ENCODE data around the gene KAZN. TPM values are rescaled to one million over a fixed set of nuclear protein-coding genes. Genes with fewer than 3 reads are reported as not detected.

Gene KAZN
- total and polyA plus RNA-seq, 4 experiments from 2014 or later: 0.08 to 0.47 TPM; not detected in 2

- H3K4me1 Mint-ChIP-seq: no peaks in the 10 kb centered on the region
- H3K4me1 ChIP-seq (ENCODE audit: insufficient read depth, low read length): no peaks in the 10 kb centered on the region
- H3K27ac Mint-ChIP-seq: no peak overlapping the region
- peaks cover 0 to 8% of the 10 kb centered on the region in 2 donors for H3K27me3 Mint-ChIP-seq
- no peak overlapping the region for H3K4me3 Mint-ChIP-seq
- intact Hi-C loops (cut with micrococcal nuclease): no loop called here
- H3K27me3 ChIP-seq (ENCODE audit: insufficient read depth, low read length): no peaks in the 10 kb centered on the region
- H3K4me3 ChIP-seq (ENCODE audit: low read length in 2 of 2): no peak overlapping the region
- no peaks in the 10 kb centered on the region for H3K36me3 ChIP-seq (ENCODE audit: insufficient read depth, low read length)
- H3K9me3 ChIP-seq (ENCODE audit: control insufficient read depth in 1 of 2, low read length in 2 of 2): no peaks in the 10 kb centered on the region
- peaks cover 0 to 22% (median 6%) of the 10 kb centered on the region in 8 donors for H3K9me3 Mint-ChIP-seq
- DNase-seq: no peak
- ChIA-PET POLR2A (ENCODE audit: partially characterized antibody) (no interaction called here), CTCF (ENCODE audit: partially characterized antibody) (no interaction called here)
- H3K27ac ChIP-seq (ENCODE audit: low read depth, low read length): no peak overlapping the region
- H3K36me3 Mint-ChIP-seq: no peaks in the 10 kb centered on the region
These were observed 15.9 kb downstream of the KAZN start for GRCh38 chr1:14614341-14614740.

- POLR2A ChIA-PET (ENCODE audit: partially characterized antibody): no interaction called here
- Mint-ChIP-seq H3K4me1 (no peaks in the 10 kb centered on the region), H3K27me3 (peaks cover 0 to 8% of the 10 kb centered on the region in 2 donors), H3K27ac (no peak overlapping the region), H3K9me3 (peaks cover 0 to 29% (median 6%) of the 10 kb centered on the region in 8 donors), H3K36me3 (no peaks in the 10 kb centered on the region), H3K4me3 (no peak overlapping the region)
- H3K4me3 ChIP-seq (ENCODE audit: low read length in 2 of 2): no peak overlapping the region
- intact Hi-C loops (cut with micrococcal nuclease): no loop called here
- H3K9me3 ChIP-seq (ENCODE audit: control insufficient read depth in 1 of 2, low read length in 2 of 2): no peaks in the 10 kb centered on the region
- no peaks in the 10 kb centered on the region for H3K4me1 ChIP-seq (ENCODE audit: insufficient read depth, low read length)
- H3K27ac ChIP-seq (ENCODE audit: low read depth, low read length): no peak overlapping the region
- CTCF ChIA-PET (ENCODE audit: partially characterized antibody): no interaction called here
- no peaks in the 10 kb centered on the region for H3K36me3 ChIP-seq (ENCODE audit: insufficient read depth, low read length)
- no peak for DNase-seq
- no peaks in the 10 kb centered on the region for H3K27me3 ChIP-seq (ENCODE audit: insufficient read depth, low read length)
These were observed 17.2 kb downstream of the KAZN start for GRCh38 chr1:14615549-14616218.

- H3K4me3 Mint-ChIP-seq: no peak overlapping the region
- no peak for DNase-seq
- no peaks in the 10 kb centered on the region for H3K36me3 Mint-ChIP-seq
- H3K9me3 Mint-ChIP-seq: peaks cover 3 to 29% (median 6%) of the 10 kb centered on the region in 8 donors
- H3K4me1 Mint-ChIP-seq: no peaks in the 10 kb centered on the region
- ChIA-PET CTCF (ENCODE audit: partially characterized antibody) (no interaction called here), POLR2A (ENCODE audit: partially characterized antibody) (no interaction called here)
- no peaks in the 10 kb centered on the region for H3K4me1 ChIP-seq (ENCODE audit: insufficient read depth, low read length)
- H3K36me3 ChIP-seq (ENCODE audit: insufficient read depth, low read length): no peaks in the 10 kb centered on the region
- no peak overlapping the region for H3K27ac Mint-ChIP-seq
- H3K4me3 ChIP-seq (ENCODE audit: low read length in 2 of 2): no peak overlapping the region
- H3K27me3 Mint-ChIP-seq: peaks cover 0 to 8% of the 10 kb centered on the region in 2 donors
- no peaks in the 10 kb centered on the region for H3K9me3 ChIP-seq (ENCODE audit: control insufficient read depth in 1 of 2, low read length in 2 of 2)
- intact Hi-C loops (cut with micrococcal nuclease): no loop called here
- H3K27ac ChIP-seq (ENCODE audit: low read depth, low read length): no peak overlapping the region
- no peaks in the 10 kb centered on the region for H3K27me3 ChIP-seq (ENCODE audit: insufficient read depth, low read length)
These were observed 18.3 kb downstream of the KAZN start for GRCh38 chr1:14616632-14617396.

- no peaks in the 10 kb centered on the region for H3K9me3 ChIP-seq (ENCODE audit: control insufficient read depth in 1 of 2, low read length in 2 of 2)
- no peak overlapping the region for H3K27ac ChIP-seq (ENCODE audit: low read depth, low read length)
- Mint-ChIP-seq H3K27ac (no peak overlapping the region), H3K27me3 (peaks cover 0 to 8% of the 10 kb centered on the region in 2 donors), H3K4me1 (no peaks in the 10 kb centered on the region), H3K36me3 (no peaks in the 10 kb centered on the region), H3K4me3 (no peak overlapping the region), H3K9me3 (peaks cover 4 to 29% (median 5%) of the 10 kb centered on the region in 8 donors)
- no peaks in the 10 kb centered on the region for H3K27me3 ChIP-seq (ENCODE audit: insufficient read depth, low read length)
- DNase-seq: no peak
- CTCF ChIA-PET (ENCODE audit: partially characterized antibody): no interaction called here
- intact Hi-C loops (cut with micrococcal nuclease): no loop called here
- POLR2A ChIA-PET (ENCODE audit: partially characterized antibody): no interaction called here
- H3K4me1 ChIP-seq (ENCODE audit: insufficient read depth, low read length): no peaks in the 10 kb centered on the region
- H3K4me3 ChIP-seq (ENCODE audit: low read length in 2 of 2): no peak overlapping the region
- no peaks in the 10 kb centered on the region for H3K36me3 ChIP-seq (ENCODE audit: insufficient read depth, low read length)
These were observed 19.3 kb downstream of the KAZN start for GRCh38 chr1:14617791-14618190.

GRCh38 chr1:14620941-14621340 lies 22.5 kb downstream of the KAZN start:
- no peak overlapping the region for H3K4me3 ChIP-seq (ENCODE audit: low read length in 2 of 2)
- H3K4me1 ChIP-seq (ENCODE audit: insufficient read depth, low read length): no peaks in the 10 kb centered on the region
- Mint-ChIP-seq H3K27ac (no peak overlapping the region), H3K4me3 (no peak overlapping the region), H3K4me1 (no peaks in the 10 kb centered on the region), H3K9me3 (peaks cover 4 to 21% (median 5%) of the 10 kb centered on the region in 8 donors), H3K27me3 (no peaks in the 10 kb centered on the region), H3K36me3 (no peaks in the 10 kb centered on the region)
- POLR2A ChIA-PET (ENCODE audit: partially characterized antibody): no interaction called here
- H3K27me3 ChIP-seq (ENCODE audit: insufficient read depth, low read length): no peaks in the 10 kb centered on the region
- intact Hi-C loops (cut with micrococcal nuclease): no loop called here
- no peaks in the 10 kb centered on the region for H3K9me3 ChIP-seq (ENCODE audit: control insufficient read depth in 1 of 2, low read length in 2 of 2)
- DNase-seq: no peak
- CTCF ChIA-PET (ENCODE audit: partially characterized antibody): interaction anchor here (0.8 kb wide), 1 partner anchor 13 kb away, joined by 3 read pairs; no protein-coding TSS in a partner anchor
- no peaks in the 10 kb centered on the region for H3K36me3 ChIP-seq (ENCODE audit: insufficient read depth, low read length)
- no peak overlapping the region for H3K27ac ChIP-seq (ENCODE audit: low read depth, low read length)

- Mint-ChIP-seq H3K4me3 (no peak overlapping the region), H3K27me3 (no peaks in the 10 kb centered on the region), H3K4me1 (no peaks in the 10 kb centered on the region), H3K27ac (no peak overlapping the region), H3K36me3 (no peaks in the 10 kb centered on the region), H3K9me3 (peaks cover 3 to 18% (median 5%) of the 10 kb centered on the region in 8 donors)
- Histone ChIP-seq H3K27me3 (ENCODE audit: insufficient read depth, low read length) (no peaks in the 10 kb centered on the region), H3K4me3 (ENCODE audit: low read length in 2 of 2) (no peak overlapping the region), H3K36me3 (ENCODE audit: insufficient read depth, low read length) (no peaks in the 10 kb centered on the region), H3K9me3 (ENCODE audit: control insufficient read depth in 1 of 2, low read length in 2 of 2) (no peaks in the 10 kb centered on the region), H3K27ac (ENCODE audit: low read depth, low read length) (no peak overlapping the region), H3K4me1 (ENCODE audit: insufficient read depth, low read length) (no peaks in the 10 kb centered on the region)
- DNase-seq: no peak
- ChIA-PET POLR2A (ENCODE audit: partially characterized antibody) (no interaction called here), CTCF (ENCODE audit: partially characterized antibody) (no interaction called here)
- intact Hi-C loops (cut with micrococcal nuclease): no loop called here
These were observed 24.6 kb downstream of the KAZN start for GRCh38 chr1:14623090-14623489.

- Histone ChIP-seq H3K36me3 (ENCODE audit: insufficient read depth, low read length) (no peaks in the 10 kb centered on the region), H3K4me3 (ENCODE audit: low read length in 2 of 2) (no peak overlapping the region), H3K9me3 (ENCODE audit: control insufficient read depth in 1 of 2, low read length in 2 of 2) (no peaks in the 10 kb centered on the region), H3K27ac (ENCODE audit: low read depth, low read length) (no peak overlapping the region), H3K4me1 (ENCODE audit: insufficient read depth, low read length) (no peaks in the 10 kb centered on the region), H3K27me3 (ENCODE audit: insufficient read depth, low read length) (no peaks in the 10 kb centered on the region)
- H3K27ac Mint-ChIP-seq: no peak overlapping the region
- peaks cover 0 to 5% (median 0%) of the 10 kb centered on the region in 8 donors for H3K9me3 Mint-ChIP-seq
- H3K4me3 Mint-ChIP-seq: no peak overlapping the region
- H3K4me1 Mint-ChIP-seq: no peaks in the 10 kb centered on the region
- intact Hi-C loops (cut with micrococcal nuclease): no loop called here
- H3K36me3 Mint-ChIP-seq: no peaks in the 10 kb centered on the region
- CTCF ChIA-PET (ENCODE audit: partially characterized antibody): no interaction called here
- no peaks in the 10 kb centered on the region for H3K27me3 Mint-ChIP-seq
- POLR2A ChIA-PET (ENCODE audit: partially characterized antibody): no interaction called here
- DNase-seq: no peak
These were observed 26.5 kb downstream of the KAZN start for GRCh38 chr1:14624941-14625340.
